Stimulated activated CD4-positive, alpha-beta T cell treated with anti-CD3 and anti-CD28 coated beads, TNF-alpha, amount 100 ng/mL, for 4 hours (primary cell): ENCODE measurements around the gene SLC38A2.
A peak's percentile ranks its signal among the peaks of the same experiment; 100 is the strongest.
"Not testable (repeated sequence)": the region's sequence is repeated elsewhere in the genome, so short reads cannot be mapped to it uniquely, and the experiment has no call there.

Source experiments
- DNase-seq, 3 experiments: peaks; one replicate each; pipeline ENCODE4 v3.0.0-alpha.2; 2020; ENCODE audit warnings: low read depth in 3 of 3

Gene SLC38A2

GRCh38 chr12:46372544-46373300 lies at the start of gene SLC38A2:
Gene SLC38A2 (minus strand): TSS chr12:46372773. CDS start chr12:46371293, 1,480 bp downstream.
- DNase-seq = peak; percentile 92 to 97 (median 96)

GRCh38 chr12:46419675-46420074 lies 47.1 kb upstream of the SLC38A2 start:
- DNase-seq = no peak

- DNase-seq = no peak
Measured at GRCh38 chr12:46415552-46415951, 43.0 kb upstream of the SLC38A2 start.

- no peak for DNase-seq
Measured at GRCh38 chr12:46414591-46415268, 42.2 kb upstream of the SLC38A2 start.

GRCh38 chr12:46413368-46413767 lies 40.8 kb upstream of the SLC38A2 start:
- DNase-seq = no peak

GRCh38 chr12:46412857-46413256 lies 40.3 kb upstream of the SLC38A2 start:
- DNase-seq = no peak

- DNase-seq = no peak
Measured at GRCh38 chr12:46410495-46410894, 37.9 kb upstream of the SLC38A2 start.

- DNase-seq = no peak
Measured at GRCh38 chr12:46409974-46410373, 37.4 kb upstream of the SLC38A2 start.

GRCh38 chr12:46409342-46409741 lies 36.8 kb upstream of the SLC38A2 start:
- DNase-seq = no peak

- DNase-seq = no peak
Measured at GRCh38 chr12:46408441-46408840, 35.9 kb upstream of the SLC38A2 start.

GRCh38 chr12:46407361-46407760 lies 34.8 kb upstream of the SLC38A2 start:
- no peak for DNase-seq

- DNase-seq = no peak
Measured at GRCh38 chr12:46406352-46407027, 33.9 kb upstream of the SLC38A2 start.

- no peak for DNase-seq
Measured at GRCh38 chr12:46404733-46405132, 32.2 kb upstream of the SLC38A2 start.

- DNase-seq = no peak
Measured at GRCh38 chr12:46404225-46404631, 31.7 kb upstream of the SLC38A2 start.

- DNase-seq = no peak
Measured at GRCh38 chr12:46403719-46404070, 31.1 kb upstream of the SLC38A2 start.

GRCh38 chr12:46402941-46403718 lies 30.6 kb upstream of the SLC38A2 start:
- no peak for DNase-seq

- no peak for DNase-seq
Measured at GRCh38 chr12:46402451-46402850, 29.9 kb upstream of the SLC38A2 start.

- DNase-seq = no peak
Measured at GRCh38 chr12:46401662-46402061, 29.1 kb upstream of the SLC38A2 start.

- DNase-seq = no peak
Measured at GRCh38 chr12:46400406-46400805, 27.8 kb upstream of the SLC38A2 start.

GRCh38 chr12:46399461-46400248 lies 27.1 kb upstream of the SLC38A2 start:
- DNase-seq = not testable (repeated sequence)

- DNase-seq = no peak
Measured at GRCh38 chr12:46396826-46397225, 24.3 kb upstream of the SLC38A2 start.
